HG03196 (cell line): ENCODE results near the gene ADPRHL1.
"Not testable (repeated sequence)": the region's sequence is repeated elsewhere in the genome, so short reads cannot be mapped to it uniquely, and the experiment has no call there.

Experiments
- ATAC-seq: cut with Tn5 transposase; IDR thresholded peaks from one replicate; pipeline ENCODE4 v1.9.1; 2021; ENCODE audit not compliant: unreplicated experiment

The ADPRHL1 gene

GRCh38 chr13:113373811-113374485 lies 79.3 kb downstream of the ADPRHL1 start:
- ATAC-seq = no peak

DNA sequence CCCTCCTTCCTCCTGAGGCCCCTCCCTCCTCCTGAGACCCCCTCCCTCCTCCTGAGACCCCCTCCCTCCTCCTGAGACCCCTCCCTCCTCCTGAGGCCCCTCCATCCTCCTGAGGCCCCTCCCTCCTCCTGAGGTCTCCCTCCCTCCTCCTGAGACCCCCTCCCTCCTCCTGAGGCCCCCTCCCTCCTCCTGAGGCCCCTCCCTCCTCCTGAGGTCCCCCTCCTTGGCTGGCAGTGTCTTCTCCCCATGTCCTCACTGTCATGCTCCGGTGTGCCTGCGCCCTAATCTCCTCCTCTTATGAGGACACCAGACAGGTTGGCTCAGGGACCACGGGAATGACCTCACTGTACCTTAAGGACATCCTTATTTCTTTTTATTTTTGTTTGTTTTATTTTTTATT lies 81.6 kb downstream of the ADPRHL1 start:
- not testable (repeated sequence) for ATAC-seq

GRCh38 chr13:113371061-113371460 lies 82.2 kb downstream of the ADPRHL1 start:
- no peak for ATAC-seq

- ATAC-seq = no peak
These were observed 83.4 kb downstream of the ADPRHL1 start for GRCh38 chr13:113369881-113370280.

DNA sequence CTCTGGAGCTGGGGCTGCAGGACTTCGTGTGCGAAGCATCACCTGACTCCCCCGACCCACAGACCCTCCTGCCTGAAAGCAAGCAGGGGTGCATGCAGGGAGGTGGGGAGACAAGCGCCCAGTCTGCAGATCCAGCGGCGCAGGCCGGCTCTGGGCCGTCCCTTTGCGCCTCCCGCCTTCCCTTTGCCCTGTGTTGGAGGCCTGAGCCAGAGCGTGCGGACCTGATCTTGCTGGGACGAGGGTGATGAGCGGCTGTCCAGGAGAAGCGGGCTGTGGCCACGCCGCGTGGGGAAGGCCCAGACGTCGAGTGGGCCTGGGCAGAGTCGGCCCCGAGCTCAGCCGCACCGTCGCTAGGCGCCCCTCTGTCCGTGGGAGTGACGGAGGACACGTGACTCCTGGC lies 84.1 kb downstream of the ADPRHL1 start:
- no peak for ATAC-seq

DNA sequence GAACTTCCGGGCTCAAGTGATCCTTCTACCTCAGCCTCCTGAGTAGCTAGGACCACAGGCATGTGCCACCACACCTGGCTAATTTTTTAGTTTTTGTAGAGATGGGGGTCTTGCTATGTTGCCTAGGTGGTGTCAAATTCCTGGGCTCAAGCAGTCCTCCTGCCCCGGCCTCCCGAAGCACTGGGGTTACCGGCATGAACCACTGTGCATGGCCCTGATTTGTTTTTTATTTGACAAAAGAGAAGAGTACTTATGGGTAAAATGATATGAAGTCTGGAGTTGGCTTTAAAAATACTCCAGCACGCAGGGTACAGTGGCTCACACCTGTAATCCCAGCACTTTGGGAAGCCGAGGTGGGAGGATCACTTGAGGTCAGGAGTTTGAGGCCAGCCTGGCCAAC lies 84.9 kb downstream of the ADPRHL1 start:
- ATAC-seq = not testable (repeated sequence)

- no peak for ATAC-seq
These were observed 85.5 kb downstream of the ADPRHL1 start for GRCh38 chr13:113367771-113368170.

DNA sequence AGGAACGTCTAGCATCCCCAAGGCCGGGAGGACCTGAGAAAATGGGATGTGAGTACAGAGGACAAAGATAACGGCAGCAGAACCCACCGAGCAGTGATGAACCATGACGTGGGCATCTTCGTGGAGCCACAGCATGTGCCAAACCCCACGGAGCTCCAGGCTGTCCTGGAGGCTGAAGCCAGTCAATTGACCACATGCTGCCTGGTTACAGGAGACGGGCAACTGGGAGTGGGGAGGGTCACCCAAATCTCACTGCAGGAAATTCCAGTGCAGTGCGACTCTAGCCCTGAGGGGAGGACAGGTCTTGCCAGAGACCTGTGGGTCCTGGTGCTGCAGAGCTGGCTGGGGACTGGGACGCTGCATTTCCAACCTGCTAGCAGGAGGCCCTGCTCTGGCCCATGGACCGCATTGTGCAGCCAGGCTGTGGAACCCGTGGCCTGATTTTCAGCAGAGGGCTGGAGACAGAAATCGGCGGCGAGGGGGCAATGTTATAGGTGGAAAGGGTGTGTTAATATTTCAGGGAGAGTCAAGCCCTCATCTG lies 86.2 kb downstream of the ADPRHL1 start:
- no peak for ATAC-seq

DNA sequence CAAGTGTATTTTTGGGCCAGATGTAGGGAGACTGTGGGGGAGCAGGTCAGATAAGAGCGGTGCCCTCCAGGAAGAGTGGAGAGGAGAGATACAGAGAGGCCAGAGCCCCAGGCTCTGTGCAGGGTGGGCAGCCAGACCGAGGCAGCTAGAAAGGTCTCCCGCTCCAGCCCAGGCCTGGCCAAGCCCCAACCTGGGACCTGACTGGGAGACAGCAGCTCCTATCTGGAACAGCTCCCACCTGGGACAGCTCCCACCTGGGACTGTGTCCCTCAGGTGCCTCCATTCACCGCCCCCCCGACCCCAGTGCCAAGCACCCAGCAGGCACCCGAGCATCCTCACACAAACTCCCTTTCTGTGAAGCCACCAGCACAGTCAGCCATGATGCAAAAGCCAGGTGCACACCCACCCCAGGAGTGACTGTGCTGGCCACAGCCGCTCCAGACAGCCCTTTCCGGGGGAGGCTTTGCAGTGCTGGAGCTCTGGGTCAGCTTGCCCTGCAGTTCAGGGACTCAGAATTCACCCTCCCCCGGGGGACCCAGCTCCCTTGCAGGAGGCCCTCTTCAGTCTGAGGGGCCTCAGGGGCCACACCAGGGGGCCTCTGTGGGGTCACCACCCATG lies 87.2 kb downstream of the ADPRHL1 start:
- ATAC-seq = no peak

GRCh38 chr13:113365583-113365970 lies 87.7 kb downstream of the ADPRHL1 start:
- ATAC-seq = no peak

DNA sequence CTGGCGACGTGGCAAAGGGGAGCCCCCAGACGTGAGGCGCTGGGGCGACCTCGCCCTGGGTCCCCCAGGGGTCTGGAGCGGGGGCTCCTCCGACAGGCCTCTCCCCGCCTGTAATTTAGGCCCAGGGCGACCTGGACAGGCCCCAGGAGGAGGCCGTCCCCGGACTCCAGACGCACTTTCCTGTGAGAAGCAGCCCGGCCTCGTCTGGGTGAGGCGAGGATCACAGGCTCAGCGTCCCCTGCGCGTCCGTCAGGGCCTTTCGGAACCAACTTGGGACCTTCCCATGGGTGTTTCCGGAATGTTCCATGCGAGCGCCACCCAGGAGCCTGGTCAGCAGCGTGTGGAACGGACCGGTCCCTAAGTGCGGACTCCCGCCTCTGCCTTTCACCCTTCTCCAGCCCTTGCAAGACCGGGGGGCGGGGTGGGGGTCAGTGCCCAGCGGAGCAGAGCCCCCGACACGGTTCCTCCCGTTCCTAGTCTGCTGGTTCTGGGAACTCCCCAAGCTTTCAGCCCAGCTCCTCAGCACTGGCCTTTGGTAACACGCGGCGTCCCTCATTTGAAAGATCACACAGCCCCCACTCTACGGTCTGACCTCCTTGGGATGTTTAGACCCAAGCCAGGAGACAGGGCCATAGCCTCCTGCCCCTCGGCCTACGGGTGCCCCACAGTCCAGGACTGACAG lies 88.2 kb downstream of the ADPRHL1 start:
- ATAC-seq = no peak

- no peak for ATAC-seq
These were observed 88.9 kb downstream of the ADPRHL1 start for GRCh38 chr13:113364311-113364889.

GRCh38 chr13:113361406-113361805 lies 91.9 kb downstream of the ADPRHL1 start:
- no peak for ATAC-seq

DNA sequence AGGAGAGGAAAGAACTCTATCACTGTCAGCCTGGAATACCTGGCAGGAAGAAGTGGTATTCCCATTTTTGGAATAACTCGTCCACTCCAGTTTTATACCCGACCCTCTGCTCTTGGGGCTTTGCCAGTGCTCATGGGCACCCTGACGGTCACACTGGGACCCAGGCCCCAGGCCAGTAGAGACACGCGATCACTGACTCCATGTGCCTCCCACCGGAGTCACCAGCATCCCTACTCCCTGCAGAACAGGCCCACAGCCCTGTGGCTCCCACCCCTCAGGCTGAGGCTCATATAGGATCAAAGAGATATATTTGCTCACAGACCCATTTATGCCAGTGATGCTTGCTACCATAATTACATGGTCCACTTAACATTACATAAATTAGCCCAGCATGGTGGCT lies 92.8 kb downstream of the ADPRHL1 start:
- ATAC-seq = no peak

DNA sequence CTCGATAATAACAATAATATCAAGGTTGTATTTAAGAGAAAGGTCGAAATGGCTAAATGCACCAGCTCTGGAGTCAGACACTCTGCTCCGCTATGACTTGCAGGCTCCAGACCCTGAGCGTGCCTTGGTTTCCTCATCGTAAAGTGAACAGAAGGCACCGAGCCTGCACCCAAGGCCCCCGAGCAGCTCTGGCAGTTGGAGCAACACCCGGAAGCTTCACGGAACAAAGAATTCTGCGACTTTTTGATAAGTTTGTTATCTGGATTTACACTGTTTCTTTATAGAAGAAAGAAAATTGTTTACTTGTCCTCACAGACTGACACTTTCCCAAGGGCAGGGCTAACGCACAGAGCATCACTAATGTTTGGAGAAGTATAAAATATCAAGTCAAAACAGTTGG lies 93.7 kb downstream of the ADPRHL1 start:
- ATAC-seq = no peak

DNA sequence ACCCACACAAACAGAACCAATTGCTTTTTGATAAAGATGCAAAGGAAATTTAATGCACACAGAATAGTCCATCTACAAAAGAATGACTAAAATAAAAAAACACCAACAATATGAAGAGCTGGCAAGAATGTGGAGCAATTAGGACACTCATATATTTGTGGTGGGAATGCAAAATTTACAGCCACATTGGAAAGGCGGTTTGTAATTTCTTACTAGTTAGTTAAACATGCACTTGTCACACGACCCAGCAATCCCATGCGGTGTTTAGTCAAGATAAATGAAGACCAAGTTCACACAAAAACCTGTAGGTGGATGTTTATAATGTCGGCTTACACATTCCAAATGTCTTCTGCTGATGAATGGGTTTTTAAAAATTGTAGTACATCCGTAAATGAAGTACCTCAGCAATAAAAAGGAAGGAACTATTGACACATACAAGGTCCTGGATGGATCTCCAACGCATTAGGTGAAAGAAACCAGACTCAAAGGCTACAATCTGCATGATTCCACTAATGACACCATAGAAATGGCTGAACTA lies 94.6 kb downstream of the ADPRHL1 start:
- no peak for ATAC-seq

DNA sequence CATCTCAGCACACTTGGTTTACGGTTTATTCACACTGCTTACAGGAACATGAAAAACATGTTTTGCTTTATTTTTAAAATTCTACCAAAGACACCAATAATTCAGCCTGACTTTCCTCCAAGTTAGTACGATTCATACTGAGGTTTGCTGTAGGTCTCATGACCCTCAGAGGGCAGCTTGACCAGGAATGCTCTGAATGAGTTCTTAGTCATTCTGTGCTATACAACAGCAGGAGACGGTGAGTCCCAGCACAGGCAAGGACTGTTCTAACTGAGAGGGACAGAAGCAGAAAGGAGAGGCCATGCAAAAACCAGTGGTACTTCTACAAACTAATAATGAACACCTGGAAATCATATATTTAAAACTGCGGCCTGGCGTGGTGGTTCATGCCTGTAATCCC lies 95.8 kb downstream of the ADPRHL1 start:
- no peak for ATAC-seq

DNA sequence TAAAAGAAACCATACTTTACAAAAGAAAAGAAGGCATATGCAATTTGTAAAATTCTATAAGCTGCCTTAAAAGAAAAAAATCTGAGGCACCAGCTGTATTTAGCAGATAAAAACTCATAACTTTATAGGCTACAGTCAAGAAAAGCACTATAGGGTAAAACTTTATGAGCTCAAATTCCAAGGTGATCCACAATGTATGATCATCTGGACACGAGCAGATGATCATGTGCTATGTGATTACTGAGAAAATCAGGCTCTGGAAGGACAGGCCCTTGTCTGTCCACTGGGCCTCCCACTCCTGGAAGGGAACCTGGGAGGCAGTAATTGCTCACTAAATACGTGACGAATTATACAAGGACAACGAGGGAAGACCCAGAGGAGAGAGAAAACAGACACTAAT lies 96.7 kb downstream of the ADPRHL1 start:
- no peak for ATAC-seq

DNA sequence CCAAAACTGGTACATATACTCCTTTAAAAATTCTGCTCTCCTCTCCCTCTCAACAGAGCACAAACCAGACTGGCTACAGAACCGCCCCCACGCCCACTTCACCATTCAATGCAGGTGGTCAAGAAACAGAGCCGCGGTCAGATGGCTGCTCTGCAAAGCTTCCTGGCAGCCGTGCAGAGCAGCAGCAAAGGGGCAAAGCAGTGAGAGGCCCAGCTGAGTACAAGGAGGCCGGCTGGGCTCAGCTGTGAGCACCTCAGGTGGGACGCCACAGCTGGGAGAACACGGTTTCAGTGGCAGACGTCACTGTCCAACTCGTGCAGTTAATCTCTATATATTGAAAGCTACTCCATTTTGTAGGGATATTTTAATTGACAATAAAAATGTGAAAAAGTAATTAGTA lies 97.7 kb downstream of the ADPRHL1 start:
- no peak for ATAC-seq

DNA sequence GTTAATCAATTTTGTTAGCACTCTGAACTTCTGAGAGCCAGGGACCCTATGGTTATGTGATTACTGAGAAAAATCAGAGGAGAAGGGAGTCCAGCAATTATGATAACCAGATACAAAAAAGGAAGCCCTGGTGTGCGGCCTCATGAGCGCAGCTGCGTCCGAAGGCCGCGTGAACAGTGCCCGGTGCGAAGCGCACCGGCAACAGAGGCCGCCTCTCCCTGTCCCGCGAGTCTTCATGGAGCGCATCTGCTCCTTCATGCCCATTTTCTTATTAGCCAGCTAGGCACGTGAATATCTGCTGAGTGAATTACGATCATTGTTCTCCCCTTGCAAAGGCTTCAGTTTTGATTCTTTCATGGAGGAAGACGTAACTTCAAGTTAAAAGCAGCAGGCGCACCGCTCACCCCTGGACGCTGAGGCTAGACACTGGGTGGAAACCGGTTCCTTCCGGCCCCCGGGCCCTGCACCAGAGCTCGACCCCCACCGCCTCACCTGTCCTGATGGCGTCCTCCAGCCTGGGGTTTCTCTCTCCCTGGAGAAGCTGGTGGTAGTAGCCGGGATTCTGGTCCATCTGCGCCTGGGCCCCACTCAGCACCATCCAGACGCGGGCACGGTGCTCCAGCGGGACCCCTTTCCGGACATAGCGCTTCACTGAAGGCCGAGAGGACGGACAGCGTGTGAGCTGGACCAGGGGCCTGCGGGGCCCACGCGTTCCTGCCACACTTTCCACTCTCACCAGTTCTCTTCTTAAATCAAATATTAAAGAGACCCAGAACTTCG lies 98.3 kb downstream of the ADPRHL1 start:
- ATAC-seq = no peak

GRCh38 chr13:113353254-113353653 lies 100.0 kb downstream of the ADPRHL1 start:
- no peak for ATAC-seq
